GM12875 (cell line): Measurements from ENCODE around the gene MYH9.

Experiments used
- H3K4me3 ChIP-seq: one replicate; pipeline ENCODE4 v1.5.1; 2011; ENCODE audit warnings: low read depth, low read length, control low read depth
- CTCF ChIP-seq: IDR thresholded peaks from 2 replicates; pipeline ENCODE4 v1.5.1; 2011; ENCODE audit warnings: low read depth, mild to moderate bottlenecking, control low read depth, inconsistent platforms, low read length, moderate library complexity, borderline replicate concordance; ENCODE audit not compliant: insufficient read depth

MYH9 gene

GRCh38 chr22:36367479-36367878 lies 20.3 kb downstream of the MYH9 start:
- H3K4me3 ChIP-seq = no peak overlapping the region
- TF ChIP-seq CTCF = no peak

- no peak overlapping the region for H3K4me3 ChIP-seq
- TF ChIP-seq CTCF = no peak
Observed at GRCh38 chr22:36367066-36367465, 20.7 kb downstream of the MYH9 start.

GRCh38 chr22:36366291-36366708 lies 21.5 kb downstream of the MYH9 start:
- H3K4me3 ChIP-seq = no peak overlapping the region

GRCh38 chr22:36365020-36365411 lies 22.8 kb downstream of the MYH9 start:
- no peak for TF ChIP-seq CTCF

More at GRCh38 chr22:36366291-36366708, 21.5 kb downstream of the MYH9 start:
- TF ChIP-seq CTCF = no peak

DNA sequence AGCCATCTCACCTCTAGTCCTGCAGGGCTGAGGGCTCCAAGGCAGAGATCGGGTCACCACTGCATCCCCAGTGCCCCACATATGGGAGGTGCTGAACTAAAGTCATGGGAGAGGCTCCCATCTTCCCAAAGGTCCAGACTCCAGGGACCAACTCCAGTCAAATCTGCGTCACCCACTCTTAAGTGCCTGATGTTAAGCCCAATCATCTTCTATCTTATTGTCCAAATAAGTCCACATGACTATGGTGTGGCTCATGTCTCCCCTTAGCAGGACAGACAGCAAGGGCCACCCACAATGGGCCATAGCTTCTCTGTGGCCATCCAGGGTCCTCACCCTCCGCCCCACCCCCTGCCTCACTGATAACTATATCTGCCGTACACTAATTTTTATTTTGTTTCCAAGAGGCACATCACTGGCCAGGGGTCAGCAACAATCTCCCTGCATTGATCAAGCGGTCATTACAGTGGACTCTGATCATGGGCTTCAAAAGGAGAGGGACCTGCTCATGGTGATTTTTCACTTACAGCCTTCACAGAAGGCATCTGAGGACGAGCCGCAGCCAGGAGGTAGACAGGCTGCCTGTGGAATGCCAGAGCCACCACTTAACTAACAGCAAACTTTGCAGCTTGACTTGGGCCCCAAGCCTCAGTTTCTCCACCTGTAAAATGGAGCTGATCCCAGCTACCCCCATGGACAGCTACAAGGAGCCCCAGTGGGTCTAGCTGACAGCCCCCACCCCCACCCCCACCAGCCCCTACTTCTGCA lies 23.3 kb downstream of the MYH9 start:
- no peak for TF ChIP-seq CTCF
- no peak overlapping the region for H3K4me3 ChIP-seq

More at GRCh38 chr22:36365020-36365411, 22.8 kb downstream of the MYH9 start:
- no peak overlapping the region for H3K4me3 ChIP-seq

DNA sequence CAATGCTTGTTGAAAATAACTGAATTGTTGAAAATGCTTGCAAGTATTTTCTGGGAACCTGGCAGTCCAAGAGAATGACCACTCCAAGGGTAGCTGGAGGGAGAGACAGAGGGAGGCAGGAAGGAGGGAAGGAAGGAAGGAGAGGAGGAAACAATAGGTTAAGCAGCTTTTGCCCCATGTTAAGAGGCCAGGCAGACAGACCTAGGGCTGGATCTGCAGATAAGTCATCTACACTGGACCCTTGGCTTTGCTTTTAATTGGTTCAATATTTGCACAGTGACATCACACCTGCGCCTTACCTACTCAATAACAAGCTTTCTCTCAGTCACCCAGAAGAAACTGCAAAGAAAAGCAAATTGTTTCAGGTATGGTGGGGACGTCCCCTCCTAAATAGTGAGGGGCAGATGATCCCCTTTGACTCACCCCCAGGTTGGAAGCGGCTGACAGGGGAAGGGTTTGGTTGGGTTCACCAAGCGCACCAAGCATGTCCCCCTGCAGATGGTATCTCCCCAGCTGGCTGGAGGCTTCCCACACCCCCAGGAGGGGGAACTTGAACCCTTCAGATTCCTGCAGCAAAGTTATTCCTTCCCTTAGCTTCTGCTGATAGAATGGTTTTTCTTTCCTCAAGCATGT lies 24.3 kb downstream of the MYH9 start:
- no peak for TF ChIP-seq CTCF
- H3K4me3 ChIP-seq = no peak overlapping the region

DNA sequence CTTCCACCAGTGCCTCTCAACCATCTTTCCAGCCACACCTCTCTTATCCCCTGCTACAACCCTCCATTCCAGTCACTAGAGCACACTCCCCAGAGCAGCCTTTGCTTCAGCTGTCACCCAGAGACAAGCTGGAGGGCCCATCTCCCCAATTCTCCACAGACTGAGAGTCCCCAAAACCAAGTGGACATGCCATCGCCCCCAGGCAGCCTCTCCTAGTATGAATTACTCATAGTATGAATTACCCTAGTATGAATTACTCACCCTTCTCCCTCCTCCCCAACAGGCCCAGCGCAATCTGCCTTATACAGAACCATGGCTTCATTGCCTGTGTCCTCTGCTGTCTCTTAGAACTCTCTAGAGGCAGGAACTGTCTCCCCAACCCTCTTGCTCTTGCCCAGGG lies 24.8 kb downstream of the MYH9 start:
- H3K4me3 ChIP-seq = no peak overlapping the region
- no peak for TF ChIP-seq CTCF
